HG03108 (cell line): ENCODE results near the gene NTRK1.

Experiments
- ATAC-seq: cut with Tn5 transposase; IDR thresholded peaks from one replicate; pipeline ENCODE4 v1.9.1; 2021; ENCODE audit warnings: moderate library complexity; ENCODE audit not compliant: unreplicated experiment

The NTRK1 gene

DNA sequence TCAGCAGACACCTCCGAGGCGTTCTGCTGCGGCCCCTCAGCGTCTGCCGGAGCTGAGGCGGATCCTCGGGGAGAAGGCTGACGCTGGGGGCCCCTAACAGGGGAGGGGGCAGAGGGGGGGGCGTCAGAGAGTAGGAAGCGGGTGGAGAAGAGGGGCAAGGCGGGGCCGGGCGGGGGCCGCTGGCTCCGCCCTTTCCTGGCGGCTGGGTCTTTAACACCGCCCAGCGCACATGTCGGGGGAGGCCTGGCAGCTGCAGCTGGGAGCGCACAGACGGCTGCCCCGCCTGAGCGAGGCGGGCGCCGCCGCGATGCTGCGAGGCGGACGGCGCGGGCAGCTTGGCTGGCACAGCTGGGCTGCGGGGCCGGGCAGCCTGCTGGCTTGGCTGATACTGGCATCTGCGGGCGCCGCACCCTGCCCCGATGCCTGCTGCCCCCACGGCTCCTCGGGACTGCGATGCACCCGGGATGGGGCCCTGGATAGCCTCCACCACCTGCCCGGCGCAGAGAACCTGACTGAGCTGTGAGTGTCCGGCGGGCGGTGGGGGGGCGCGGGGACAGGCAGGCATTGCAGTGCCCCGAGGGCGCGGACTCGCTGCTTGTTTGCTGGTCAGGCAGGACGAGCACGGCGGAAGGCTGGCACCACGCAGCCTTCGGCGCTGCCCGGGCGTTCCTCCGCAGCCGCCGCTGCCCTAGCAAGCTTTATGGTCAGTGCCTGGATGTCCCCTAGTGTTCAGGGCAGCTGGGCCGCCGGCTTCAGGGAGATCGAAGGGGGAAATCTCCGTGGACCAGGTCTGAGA lies at the start of gene NTRK1:
Gene NTRK1, plus strand, starts transcription at position 238 of the 796 bp plus-strand sequence. Its CDS starts 70 bp downstream, at position 308.
- ATAC-seq = no peak

DNA sequence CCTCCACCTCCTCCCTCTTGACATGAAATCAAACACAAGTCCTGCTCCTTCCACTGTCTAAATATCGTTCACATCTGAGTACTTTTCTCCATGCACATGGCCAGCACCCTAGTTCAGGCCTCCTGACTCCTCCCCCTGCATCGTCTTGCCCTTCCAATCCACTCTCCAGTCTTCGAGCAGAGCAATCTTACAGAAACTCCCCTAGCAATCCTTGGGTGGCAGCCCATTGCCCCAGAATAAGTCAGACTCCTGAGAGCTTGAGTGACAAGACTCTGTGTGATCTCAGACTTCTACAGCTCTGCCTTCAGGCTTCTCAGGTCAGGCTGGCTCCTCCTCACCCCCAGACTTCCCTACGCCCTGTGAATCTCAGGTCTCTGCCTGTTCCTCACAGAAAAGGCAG lies 49.5 kb upstream of the NTRK1 start:
- ATAC-seq = no peak

DNA sequence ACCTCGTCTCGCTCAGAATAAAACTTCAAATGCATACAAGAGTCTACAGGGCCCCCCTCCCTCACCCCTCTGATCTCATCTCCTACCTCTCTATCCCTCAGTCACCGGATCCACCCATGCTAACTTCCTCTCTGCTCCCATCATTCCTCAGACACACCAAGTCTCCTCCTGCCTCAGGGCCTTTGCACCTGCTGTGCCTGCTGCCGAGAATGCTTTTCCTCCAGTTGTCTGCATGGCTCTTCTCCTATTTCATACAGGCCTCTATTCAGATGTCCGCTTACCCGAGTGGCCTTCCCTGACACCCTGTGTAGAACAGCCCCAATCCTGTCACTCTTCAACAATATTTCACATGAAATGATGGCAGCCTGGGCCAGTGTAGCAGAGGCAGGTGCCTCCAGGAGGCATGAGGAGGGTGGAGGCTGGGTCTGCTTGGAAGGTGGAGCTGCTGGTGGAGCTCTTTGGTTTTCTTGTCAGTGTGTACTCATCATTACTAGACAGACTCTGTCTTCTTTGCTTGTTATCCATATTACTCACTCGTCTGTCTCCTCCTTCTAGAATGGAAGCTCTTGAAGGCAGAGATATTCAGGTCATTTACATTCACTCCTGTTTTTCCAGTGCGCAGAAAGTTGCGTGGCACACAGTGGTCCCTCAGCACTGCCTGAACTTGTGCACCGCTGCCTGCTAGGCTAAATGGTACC lies 48.2 kb upstream of the NTRK1 start:
- ATAC-seq = no peak

DNA sequence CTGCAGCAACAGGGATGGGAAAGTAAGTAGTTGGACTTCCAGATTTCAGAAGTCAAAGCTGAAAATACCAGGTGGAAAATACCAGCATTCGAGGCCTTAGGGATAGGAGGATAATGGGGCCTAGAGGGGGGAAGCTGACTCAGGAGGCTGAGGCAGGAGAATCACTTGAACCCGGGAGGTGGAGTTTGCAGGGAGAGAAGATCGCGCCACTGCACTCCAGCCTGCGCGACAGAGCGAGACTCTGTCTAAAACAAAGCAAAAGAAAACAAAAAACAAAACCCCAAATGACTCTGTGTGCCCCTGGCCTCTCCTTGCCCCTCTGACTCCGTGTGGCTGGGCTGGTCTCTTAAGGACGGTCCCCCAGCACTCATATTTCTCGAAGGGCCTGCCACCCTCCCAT lies 47.4 kb upstream of the NTRK1 start:
- no peak for ATAC-seq

DNA sequence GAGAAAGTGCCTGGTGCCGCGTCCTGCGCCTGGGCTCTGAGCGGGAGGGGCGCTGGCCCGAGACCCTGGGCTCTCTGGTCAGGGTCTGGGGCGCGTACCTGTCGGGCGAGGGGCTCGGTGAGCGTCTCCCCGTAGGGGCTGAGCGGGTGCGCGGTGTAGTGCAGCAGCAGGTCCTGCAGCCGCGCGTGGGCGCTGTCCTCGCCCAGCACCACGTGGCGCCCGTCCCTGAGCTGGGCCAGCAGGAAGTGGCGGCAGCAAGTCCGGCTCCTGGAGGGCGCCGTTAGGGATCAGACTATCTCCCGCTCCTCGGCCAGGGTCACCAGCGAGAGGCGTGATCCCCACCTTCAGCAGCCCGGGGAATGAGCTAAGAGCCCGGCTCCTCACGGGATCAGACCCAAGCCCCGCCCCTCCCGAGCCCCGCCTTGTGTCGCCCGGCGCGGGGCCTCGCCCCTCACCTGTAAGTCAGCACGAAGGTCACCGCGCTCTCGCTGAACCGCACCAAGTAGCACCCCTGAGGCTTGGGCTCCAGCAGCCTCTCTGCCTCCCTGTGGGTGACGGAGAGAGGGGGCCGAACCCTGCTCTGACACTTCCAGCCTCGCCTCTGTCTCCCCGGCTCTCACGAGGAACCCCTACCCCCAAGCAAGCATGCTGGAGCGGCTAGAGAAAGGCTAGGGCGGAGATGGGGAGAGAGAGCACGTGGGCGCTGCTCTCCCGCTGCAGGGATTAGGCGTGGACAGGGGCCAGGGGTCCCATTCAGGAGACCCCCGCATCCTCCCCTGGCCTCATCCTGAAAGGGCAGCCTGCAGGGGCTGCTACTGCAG lies 46.7 kb upstream of the NTRK1 start:
- no peak for ATAC-seq

DNA sequence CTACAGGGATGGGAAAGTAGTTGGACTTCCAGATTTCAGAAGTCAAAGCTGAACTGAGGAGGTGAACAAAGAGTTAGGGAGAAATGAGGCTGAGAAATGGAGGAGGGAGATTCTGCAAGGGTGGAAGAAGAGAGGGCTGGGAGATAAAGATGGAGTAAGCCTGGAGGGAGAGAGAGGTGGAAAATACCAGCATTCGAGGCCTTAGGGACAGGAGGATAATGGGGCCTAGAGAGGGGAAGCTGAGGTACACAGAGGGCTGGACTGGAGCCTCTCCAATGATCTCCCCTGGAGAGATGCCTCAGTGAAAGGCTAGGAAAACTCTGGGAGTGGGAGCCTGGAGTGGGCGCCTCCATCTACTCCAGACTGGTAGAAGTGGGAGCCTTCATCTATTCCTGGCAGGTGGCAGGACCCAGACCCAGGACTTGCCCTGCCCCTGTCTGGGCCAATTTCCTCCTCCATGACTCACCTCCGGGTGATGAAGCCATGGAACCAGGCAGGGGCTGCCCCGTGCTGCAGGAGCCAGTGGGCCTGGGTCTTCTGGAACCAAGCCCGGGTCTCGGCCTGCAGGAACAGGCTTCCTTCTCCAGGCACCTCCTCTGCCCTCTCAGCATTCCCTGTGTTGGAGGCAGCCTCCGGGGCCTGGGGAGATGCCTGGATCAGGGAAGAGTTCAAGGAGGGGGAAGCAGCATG lies 45.9 kb upstream of the NTRK1 start:
- no peak for ATAC-seq

DNA sequence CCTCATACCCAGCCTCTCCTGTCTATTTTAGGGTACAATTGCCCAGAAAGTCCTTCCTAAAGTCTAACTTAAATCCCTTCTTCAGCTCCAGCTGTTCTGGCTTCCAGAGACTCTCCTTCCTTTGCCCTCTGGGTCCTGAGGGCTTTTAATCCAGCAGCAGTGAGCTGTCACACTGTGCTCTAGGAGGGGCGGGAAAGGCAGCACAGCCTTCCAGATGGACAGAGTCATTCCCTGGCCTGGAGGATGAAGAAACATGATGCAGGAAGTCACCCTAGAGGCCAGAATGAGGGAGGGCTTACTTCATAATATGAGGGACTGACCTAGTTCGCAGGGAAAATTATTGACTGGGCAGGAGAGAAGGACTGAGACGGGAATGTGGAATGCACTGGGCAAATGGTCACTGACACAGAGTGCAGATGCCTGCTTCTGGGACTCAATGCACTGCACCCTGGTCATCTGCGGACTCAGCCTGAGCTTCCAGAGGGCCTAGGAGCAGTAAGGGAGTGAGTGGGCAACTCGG lies 45.3 kb upstream of the NTRK1 start:
- ATAC-seq = no peak

DNA sequence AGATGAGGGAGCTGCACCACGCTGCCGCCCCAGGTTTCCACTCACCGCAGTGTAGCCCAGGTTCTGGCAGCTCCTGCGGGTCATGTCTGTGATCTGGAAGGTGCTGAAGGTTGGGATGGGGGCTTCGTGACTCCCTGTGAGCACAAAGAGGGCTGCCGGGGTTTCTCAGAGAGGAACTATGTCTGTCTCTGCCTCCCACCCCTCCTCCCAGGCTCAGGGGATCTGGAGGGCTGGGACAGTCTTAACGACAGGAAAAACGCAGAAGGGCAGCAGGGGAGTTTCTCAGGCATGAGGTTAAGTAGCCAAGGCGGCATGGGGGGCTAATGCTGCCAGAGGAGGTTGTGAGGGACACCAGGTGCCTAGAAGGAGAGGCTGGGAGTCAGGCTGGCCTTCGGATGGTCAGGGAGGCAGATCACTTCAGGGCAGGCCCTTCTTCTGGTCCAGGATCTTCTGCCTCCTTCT lies 44.7 kb upstream of the NTRK1 start:
- ATAC-seq = no peak

DNA sequence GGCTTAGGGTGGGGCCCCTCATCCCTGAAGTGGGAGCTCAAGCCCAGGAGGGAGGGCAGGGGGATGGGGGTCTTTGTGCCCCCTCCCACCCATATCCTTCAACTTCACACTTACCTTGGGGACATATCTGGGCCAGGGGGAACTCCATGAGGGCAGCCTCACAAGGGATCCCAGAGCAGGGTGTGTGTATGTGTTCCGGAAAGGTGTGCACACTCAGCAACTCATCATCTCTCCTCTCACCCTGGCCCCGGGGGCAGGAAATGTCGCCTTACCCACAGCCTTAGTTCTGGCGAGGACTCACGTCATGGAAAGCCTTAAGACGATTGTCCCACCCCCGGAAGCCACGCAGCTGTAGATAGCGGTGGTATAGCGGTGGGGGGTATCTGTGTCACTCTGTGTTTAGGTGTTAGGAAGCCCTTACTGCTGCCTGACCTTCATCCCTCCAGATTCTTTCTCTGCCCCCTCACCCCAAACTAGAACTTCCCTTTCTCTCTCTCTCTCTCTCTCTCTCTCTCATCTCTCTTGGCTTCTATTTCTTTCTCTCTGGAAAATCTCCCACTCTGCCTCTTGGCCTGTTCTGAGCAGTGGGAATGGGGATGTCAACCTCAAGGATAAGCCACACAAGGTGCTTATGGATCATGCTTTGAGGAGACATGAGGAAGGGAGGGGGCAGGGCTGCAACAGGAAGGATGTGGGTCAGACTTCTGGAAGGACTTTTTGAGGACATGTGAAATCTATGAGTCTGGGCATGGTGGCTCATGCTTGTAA lies 43.9 kb upstream of the NTRK1 start, which contains the start of gene SH2D2A:
Gene SH2D2A, minus strand, starts transcription at position 288 of the 768 bp plus-strand sequence. Its CDS starts 140 bp downstream, at position 148.
- peak; percentile 76 for ATAC-seq

DNA sequence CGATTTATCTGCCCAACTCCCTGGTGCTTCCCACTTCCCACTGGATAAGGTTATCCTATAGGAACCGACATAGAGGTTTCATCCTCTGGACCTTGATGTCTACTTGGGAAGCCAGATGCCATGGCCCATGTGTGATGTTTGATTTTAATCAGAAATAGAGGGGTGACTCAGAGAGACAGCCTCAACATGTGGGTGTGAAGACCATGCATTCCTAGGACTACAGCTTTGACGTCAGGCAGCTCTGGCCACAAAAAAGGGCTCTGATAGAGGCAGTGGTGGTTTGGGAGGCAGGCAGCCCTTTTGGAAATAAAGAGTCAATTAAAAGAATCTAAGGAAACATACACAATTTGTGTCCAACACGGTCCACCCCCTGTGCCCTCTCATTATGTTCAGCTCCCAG lies 38.9 kb upstream of the NTRK1 start:
- no peak for ATAC-seq

DNA sequence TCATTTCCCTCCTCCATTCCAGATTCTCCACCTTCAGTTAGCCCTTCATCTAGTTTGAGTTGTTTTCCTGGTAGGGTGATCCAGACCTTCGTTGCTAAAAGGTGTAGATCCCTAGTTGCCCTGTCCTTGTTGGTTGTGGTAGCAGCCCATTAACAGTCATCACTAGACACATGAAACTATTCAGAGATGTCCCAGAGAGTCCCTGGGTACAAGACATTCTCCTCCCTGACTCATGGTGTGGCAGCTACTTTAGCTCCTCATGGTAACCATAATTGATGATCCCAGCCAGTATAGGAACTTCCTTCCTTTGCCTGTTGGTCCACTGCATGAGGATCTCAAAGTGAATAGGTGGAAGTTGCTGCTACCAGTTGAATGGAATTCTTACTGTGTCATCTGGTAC lies 38.0 kb upstream of the NTRK1 start:
- ATAC-seq = no peak

DNA sequence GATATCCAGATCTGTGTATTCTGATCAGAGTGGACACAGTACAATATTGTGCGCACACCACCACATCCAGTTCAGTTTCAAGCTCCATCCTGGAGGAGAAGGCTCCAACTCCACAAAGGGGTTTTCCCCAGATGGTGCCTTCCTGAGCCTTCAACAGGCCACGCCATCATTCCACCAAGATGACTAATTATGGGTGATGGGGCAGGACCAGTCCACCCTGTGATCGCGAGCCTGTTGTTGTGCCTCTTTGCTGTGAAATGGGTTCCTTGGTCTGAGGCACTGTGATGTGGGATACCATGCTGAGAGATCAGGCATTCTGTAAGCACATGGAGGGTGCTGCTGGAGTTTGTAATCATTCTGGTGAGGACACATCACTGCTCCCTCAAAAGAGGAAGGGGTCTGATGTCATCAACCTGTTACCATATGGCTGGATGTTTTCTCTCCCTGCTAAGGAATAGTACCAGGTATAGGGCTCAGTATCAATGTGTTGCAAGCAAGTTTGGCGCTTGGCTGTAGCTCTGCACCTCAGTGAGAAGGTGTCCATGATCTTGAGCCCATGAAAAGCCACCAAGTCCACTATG lies 37.4 kb upstream of the NTRK1 start:
- ATAC-seq = no peak

DNA sequence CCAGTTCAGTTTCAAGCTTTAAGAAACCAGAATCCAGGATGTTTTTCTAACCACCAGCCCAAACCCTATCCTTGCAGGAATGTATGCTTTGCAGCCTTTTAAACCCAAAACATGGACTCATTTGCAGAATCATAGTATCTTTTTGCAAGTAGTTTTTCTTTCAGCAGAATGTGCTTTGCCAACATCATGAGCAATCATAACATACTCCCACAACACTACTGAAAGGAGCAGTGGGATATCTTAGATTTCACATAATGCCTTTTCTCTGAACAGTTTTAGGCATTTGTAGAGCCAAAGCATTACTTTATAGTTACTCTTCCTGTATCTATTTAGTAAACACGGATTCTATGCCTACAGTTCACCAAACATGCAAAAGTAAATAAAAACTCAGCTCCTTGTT lies 34.0 kb upstream of the NTRK1 start:
- no peak for ATAC-seq

DNA sequence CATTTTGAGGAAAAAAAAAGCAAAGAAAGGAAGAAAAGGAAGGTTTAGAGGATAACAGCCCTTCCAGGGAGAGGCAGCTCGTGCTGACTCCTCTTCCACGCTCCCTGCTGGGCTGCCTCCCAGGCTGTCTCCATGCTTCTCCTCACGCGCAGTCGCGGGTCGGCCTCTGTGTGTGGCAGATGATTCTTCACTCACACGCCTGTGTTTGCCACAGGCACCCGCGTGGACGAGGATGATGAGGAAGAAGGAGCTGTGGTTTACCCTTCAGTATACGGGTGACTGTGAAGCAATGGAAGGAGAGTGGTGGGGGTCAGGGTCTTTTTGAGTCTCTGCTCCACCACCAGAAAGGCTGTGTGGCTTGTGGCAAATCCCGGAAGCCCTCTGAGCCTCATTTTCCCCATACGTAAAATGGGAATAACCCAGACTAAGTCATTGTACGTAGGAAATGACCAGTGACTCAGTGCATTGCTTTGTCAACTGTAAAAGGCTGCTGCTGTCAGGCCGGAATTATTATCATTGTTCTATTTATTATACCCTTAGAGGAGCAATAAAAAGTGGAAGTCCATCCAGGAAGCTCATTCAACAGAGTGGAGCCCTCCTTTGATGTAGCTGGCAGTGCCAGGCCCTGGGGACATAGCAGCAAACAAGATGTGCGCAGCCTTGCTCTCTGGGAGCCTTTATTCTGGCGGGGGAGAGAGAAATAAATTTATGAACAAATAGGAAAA lies 32.1 kb upstream of the NTRK1 start:
- no peak for ATAC-seq

DNA sequence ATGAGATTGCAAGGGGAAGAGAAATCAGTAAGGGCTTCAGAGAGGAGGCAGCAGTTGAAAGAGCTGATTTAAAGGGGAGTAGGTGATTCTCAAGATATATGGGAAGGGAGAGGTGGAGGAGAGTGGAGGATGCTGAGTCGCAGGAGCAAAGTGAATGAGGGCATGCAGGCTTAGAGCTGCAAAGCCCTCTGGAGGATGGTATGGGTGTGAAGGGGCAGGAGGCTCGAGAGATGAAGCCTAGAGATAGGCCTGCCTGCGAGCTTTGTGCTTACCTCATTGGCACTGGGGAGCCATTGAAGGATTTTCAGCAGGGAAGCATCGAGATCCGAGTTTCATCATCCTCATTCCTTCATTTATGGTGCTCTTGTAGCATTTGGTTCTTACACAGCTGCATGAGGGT lies 28.2 kb upstream of the NTRK1 start:
- no peak for ATAC-seq

DNA sequence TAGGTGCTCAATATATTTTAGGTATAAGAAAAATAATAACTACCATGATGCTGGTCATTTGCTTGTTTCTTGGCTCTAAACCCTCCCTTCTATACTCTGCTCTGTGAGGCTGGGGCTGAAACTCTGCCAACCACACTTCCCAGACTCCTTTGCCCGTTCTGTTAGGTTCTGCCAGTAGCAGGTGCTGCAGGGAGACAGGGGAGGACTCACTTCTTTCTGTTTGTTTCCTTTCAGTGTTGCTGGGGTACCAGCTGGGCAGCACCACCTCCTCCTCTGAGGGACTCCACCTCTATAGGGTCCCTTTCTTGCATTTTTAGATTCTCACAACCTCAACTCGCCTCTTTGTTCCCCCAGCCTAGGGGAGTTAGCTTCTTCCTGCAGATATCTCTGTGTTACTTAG lies 27.1 kb upstream of the NTRK1 start:
- ATAC-seq = no peak

DNA sequence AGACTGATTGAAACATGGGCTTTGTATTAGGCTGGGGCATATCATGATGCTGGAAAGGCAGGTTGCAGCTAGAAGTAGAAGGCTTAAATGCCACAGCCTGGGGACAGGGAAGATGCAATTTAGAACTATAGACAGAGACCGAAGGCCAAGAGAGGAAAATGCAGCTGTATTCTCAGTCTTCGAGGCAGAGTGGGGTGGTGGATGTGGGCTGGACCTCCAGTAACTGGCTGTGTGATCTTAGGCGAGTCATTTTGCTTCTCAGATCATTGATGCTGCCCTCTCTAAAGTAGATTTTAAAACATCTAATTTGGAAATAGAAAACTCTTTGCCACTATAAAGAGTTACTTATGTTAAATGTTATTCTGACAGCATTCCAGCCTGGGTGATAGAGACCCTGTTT lies 26.3 kb upstream of the NTRK1 start:
- ATAC-seq = no peak

DNA sequence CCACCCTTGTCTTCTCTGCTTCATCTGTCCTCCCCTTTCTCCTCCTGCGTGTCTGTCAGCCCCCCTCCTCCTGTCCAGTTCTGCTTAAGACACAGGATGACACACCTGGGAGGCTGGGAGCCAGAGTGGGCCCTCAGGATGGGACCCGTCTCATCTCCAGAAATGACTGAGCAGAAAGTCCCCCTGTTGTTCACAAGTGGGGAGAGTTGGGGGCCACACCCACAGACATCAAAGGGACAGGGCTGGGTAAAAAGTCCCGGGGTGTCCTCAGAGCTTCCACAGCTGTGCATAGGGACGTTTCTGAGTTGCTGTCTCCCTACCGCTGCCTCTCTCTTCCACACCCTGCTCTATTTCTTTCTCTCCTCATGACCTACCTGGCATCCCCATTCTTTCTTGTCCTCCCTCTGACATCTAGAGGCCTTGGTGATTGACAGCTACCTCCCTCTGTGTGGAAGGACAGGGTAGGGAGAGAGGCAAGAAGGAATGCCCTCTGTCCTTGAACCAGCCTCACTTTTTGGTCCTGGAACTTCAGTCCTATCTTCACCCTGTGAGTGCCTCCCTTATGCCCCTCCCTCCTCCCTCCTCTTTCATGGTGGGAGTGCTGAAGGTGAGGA lies 24.5 kb upstream of the NTRK1 start:
- ATAC-seq = peak; percentile 49
